ENCODE measurements around the gene VPS26C.
"Not testable (repeated sequence)": the region's sequence is repeated elsewhere in the genome, so short reads cannot be mapped to it uniquely, and the experiment has no call there.

VPS26C gene

GRCh38 chr21:37267269-37268185 lies at the start of gene VPS26C:
Gene VPS26C, minus strand, starts transcription at chr21:37267334. Its CDS starts 40 bp downstream, at chr21:37267294.
- DNase-seq (ENCODE audit: extremely low read depth in 1 of 2, low read depth in 1 of 2): peak; percentile 94

- not testable (repeated sequence) for DNase-seq (ENCODE audit: extremely low read depth in 1 of 2, low read depth in 1 of 2)
Measured at GRCh38 chr21:37316072-37316471, 48.9 kb upstream of the VPS26C start.

- no peak for DNase-seq (ENCODE audit: extremely low read depth in 1 of 2, low read depth in 1 of 2)
Measured at GRCh38 chr21:37300114-37300751, 33.1 kb upstream of the VPS26C start.

GRCh38 chr21:37297364-37297763 lies 30.2 kb upstream of the VPS26C start:
- DNase-seq (ENCODE audit: extremely low read depth in 1 of 2, low read depth in 1 of 2): no peak

GRCh38 chr21:37294679-37295078 lies 27.5 kb upstream of the VPS26C start:
- no peak for DNase-seq (ENCODE audit: extremely low read depth in 1 of 2, low read depth in 1 of 2)

- no peak for DNase-seq (ENCODE audit: extremely low read depth in 1 of 2, low read depth in 1 of 2)
Measured at GRCh38 chr21:37292941-37293340, 25.8 kb upstream of the VPS26C start.

- no peak for DNase-seq (ENCODE audit: extremely low read depth in 1 of 2, low read depth in 1 of 2)
Measured at GRCh38 chr21:37292041-37292440, 24.9 kb upstream of the VPS26C start.

GRCh38 chr21:37283191-37283710 lies 16.1 kb upstream of the VPS26C start:
- DNase-seq (ENCODE audit: extremely low read depth in 1 of 2, low read depth in 1 of 2): not testable (repeated sequence)

GRCh38 chr21:37282602-37283001 lies 15.5 kb upstream of the VPS26C start:
- DNase-seq (ENCODE audit: extremely low read depth in 1 of 2, low read depth in 1 of 2): not testable (repeated sequence)

GRCh38 chr21:37281993-37282392 lies 14.9 kb upstream of the VPS26C start:
- DNase-seq (ENCODE audit: extremely low read depth in 1 of 2, low read depth in 1 of 2): no peak

GRCh38 chr21:37281579-37281978 lies 14.4 kb upstream of the VPS26C start:
- DNase-seq (ENCODE audit: extremely low read depth in 1 of 2, low read depth in 1 of 2): no peak

GRCh38 chr21:37279271-37279670 lies 12.1 kb upstream of the VPS26C start:
- not testable (repeated sequence) for DNase-seq (ENCODE audit: extremely low read depth in 1 of 2, low read depth in 1 of 2)

GRCh38 chr21:37278199-37278598 lies 11.1 kb upstream of the VPS26C start:
- no peak for DNase-seq (ENCODE audit: extremely low read depth in 1 of 2, low read depth in 1 of 2)

GRCh38 chr21:37276377-37276776 lies 9.2 kb upstream of the VPS26C start:
- no peak for DNase-seq (ENCODE audit: extremely low read depth in 1 of 2, low read depth in 1 of 2)

- no peak for DNase-seq (ENCODE audit: extremely low read depth in 1 of 2, low read depth in 1 of 2)
Measured at GRCh38 chr21:37273911-37274690, 7.0 kb upstream of the VPS26C start.

- DNase-seq (ENCODE audit: extremely low read depth in 1 of 2, low read depth in 1 of 2): no peak
Measured at GRCh38 chr21:37273440-37273839, 6.3 kb upstream of the VPS26C start.

GRCh38 chr21:37272897-37273296 lies 5.8 kb upstream of the VPS26C start:
- DNase-seq (ENCODE audit: extremely low read depth in 1 of 2, low read depth in 1 of 2): no peak

GRCh38 chr21:37270576-37271365 lies 3.6 kb upstream of the VPS26C start:
- DNase-seq (ENCODE audit: extremely low read depth in 1 of 2, low read depth in 1 of 2): no peak

- DNase-seq (ENCODE audit: extremely low read depth in 1 of 2, low read depth in 1 of 2): no peak
Measured at GRCh38 chr21:37269481-37269880, 2.3 kb upstream of the VPS26C start.

GRCh38 chr21:37268186-37268503 lies 1.0 kb upstream of the VPS26C start:
- no peak for DNase-seq (ENCODE audit: extremely low read depth in 1 of 2, low read depth in 1 of 2)

Measured in activated CD8-positive, alpha-beta memory T cell treated with anti-CD3 and anti-CD28 coated beads for 1 hour (primary cell).